ENCODE results near the gene TXN2. TPM values are rescaled to one million over a fixed set of nuclear protein-coding genes. Genes with fewer than 3 reads are reported as not detected.

Gene TXN2
- polyA plus RNA-seq, 1 experiment = 157 TPM

- peak; percentile 24 for DNase-seq (ENCODE audit: low read depth, low spot score)
- H3K4me3 ChIP-seq (ENCODE audit: low read depth, low read length) = no peak overlapping the region
- ChIA-PET CTCF (interaction anchor here (0.6 to 3.2 kb wide), 8 partner anchors 11 to 263 kb away, joined by 3 to 20 read pairs (median 3); no protein-coding TSS in a partner anchor), POLR2A (interaction anchor here (0.6 to 1.7 kb wide), 6 partner anchors 10 to 1181 kb away, joined by 3 to 8 read pairs (median 4); partner anchors contain the start of gene EIF3D)
- H3K27me3 ChIP-seq (ENCODE audit: control insufficient read depth, insufficient read depth, low read length) = no peaks in the 10 kb centered on the region
- H3K9me3 ChIP-seq (ENCODE audit: control insufficient read depth, insufficient read depth, low read length) = peaks cover 5% of the 10 kb centered on the region; the same call in 1 of the 2 replicates
- H3K27ac ChIP-seq (ENCODE audit: low read depth, low read length) = no peak overlapping the region
- TF ChIP-seq, protein P1, sequence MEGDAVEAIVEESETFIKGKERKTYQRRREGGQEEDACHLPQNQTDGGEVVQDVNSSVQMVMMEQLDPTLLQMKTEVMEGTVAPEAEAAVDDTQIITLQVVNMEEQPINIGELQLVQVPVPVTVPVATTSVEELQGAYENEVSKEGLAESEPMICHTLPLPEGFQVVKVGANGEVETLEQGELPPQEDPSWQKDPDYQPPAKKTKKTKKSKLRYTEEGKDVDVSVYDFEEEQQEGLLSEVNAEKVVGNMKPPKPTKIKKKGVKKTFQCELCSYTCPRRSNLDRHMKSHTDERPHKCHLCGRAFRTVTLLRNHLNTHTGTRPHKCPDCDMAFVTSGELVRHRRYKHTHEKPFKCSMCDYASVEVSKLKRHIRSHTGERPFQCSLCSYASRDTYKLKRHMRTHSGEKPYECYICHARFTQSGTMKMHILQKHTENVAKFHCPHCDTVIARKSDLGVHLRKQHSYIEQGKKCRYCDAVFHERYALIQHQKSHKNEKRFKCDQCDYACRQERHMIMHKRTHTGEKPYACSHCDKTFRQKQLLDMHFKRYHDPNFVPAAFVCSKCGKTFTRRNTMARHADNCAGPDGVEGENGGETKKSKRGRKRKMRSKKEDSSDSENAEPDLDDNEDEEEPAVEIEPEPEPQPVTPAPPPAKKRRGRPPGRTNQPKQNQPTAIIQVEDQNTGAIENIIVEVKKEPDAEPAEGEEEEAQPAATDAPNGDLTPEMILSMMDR (IDR thresholded peaks at IDR 0.05; ENCODE audit: low read depth, low read length) = peak; percentile 81
Measured at GRCh38 chr22:36510966-36511881, 29.8 kb upstream of the TXN2 start.

DNA sequence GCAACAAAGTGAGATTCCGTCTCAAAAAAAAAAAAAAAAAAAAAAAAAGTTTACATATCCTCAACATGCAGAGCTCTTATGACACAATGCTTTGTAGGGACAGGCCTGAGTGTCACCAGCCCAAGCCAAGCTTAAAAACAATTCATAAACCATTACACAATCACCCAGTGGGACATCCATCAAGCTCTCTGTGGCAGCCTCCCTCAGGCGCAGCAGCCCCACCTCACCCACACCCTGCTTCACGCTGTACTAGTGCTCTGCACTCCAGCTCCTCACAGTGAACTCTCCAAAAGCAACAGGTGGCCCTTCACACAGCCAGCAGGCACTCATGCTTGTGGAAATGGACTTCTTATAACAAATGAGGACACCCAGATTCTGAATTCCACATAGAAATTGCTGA lies 28.9 kb upstream of the TXN2 start:
- DNase-seq (ENCODE audit: low read depth, low spot score) = no peak
- Histone ChIP-seq H3K9me3 (ENCODE audit: control insufficient read depth, insufficient read depth, low read length) (peaks cover 5% of the 10 kb centered on the region; the same call in 1 of the 2 replicates), H3K27me3 (ENCODE audit: control insufficient read depth, insufficient read depth, low read length) (no peaks in the 10 kb centered on the region), H3K4me3 (ENCODE audit: low read depth, low read length) (no peak overlapping the region), H3K27ac (ENCODE audit: low read depth, low read length) (no peak overlapping the region)
- TF ChIP-seq, protein P1 (IDR thresholded peaks at IDR 0.05; ENCODE audit: low read depth, low read length) = no peak
- ChIA-PET POLR2A (interaction anchor here (0.6 to 1.4 kb wide), 3 partner anchors 9 to 39 kb away, joined by 3 to 4 read pairs (median 3); partner anchors contain the start of gene EIF3D), CTCF (interaction anchor here (0.8 to 3.2 kb wide), 6 partner anchors 12 to 264 kb away, joined by 3 to 20 read pairs (median 4); no protein-coding TSS in a partner anchor)

GRCh38 chr22:36507518-36508010 lies 26.1 kb upstream of the TXN2 start:
- Histone ChIP-seq H3K4me3 (ENCODE audit: low read depth, low read length) (no peak overlapping the region), H3K27ac (ENCODE audit: low read depth, low read length) (no peak overlapping the region)
- POLR2A ChIA-PET = interaction anchor here (0.8 to 1.3 kb wide), 5 partner anchors 17 to 179 kb away, joined by 3 to 5 read pairs (median 4); no protein-coding TSS in a partner anchor

DNA sequence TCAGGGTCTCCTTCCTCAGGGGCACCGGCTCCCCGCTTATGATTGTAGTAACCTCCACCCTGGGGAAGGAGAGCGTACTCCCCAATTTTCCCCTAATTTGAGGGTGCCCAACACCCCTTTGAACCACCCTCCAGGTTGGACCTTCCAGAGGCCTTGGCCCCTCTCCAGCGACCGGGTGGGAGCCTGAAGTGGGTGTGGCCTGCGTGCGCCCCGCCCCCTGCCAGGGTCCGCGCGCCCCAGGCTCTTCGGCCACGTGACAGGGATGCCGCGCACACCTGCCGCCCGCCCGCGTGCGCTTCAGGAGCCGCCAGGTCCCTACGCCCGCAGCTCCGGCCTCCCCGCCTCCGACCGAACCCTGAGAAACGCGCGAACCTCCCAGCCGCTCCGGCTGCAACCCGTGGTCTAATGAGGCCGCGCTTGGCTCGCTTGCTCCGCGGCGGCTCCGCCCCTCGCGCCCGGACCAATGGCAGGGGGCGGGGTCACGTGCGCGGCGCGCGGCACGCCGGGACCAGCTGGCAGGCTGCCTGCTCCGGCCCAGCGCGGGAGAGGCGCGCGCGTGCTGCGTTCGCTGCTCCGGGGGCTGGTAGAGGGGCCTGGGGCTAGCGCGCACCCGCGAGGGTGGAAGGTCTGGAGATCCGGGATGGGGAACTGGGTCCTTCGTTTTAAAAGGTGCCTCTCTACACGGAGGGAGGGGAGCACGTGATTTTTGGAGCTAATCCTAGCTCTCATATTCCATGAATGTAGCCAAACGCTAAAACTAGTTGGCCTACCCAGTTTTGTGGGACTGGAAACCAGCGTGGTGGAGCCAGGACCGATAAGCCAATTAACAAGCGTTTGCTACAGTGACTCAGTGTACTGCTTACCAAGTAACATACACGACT lies 25.4 kb upstream of the TXN2 start, which contains the start of gene FOXRED2:
Gene FOXRED2, minus strand, starts transcription at position 404 of the 881 bp plus-strand sequence. CDS start 618 bp downstream, outside the sequence.
- TF ChIP-seq, protein P1 (IDR thresholded peaks at IDR 0.05; ENCODE audit: low read depth, low read length) = no peak
- ChIA-PET CTCF (interaction anchor here (1.2 kb wide), 2 partner anchors 20 to 267 kb away, joined by 3 to 4 read pairs; no protein-coding TSS in a partner anchor), POLR2A (interaction anchor here (0.7 to 1.3 kb wide), 7 partner anchors 16 to 182 kb away, joined by 3 to 5 read pairs (median 4); no protein-coding TSS in a partner anchor)
- DNase-seq (ENCODE audit: low read depth, low spot score) = peak; percentile 41
- Histone ChIP-seq H3K27me3 (ENCODE audit: control insufficient read depth, insufficient read depth, low read length) (no peaks in the 10 kb centered on the region), H3K27ac (ENCODE audit: low read depth, low read length) (peak within 1 kb of the TSS; percentile 31), H3K4me3 (ENCODE audit: low read depth, low read length) (peak within 1 kb of the TSS; percentile 61), H3K9me3 (ENCODE audit: control insufficient read depth, insufficient read depth, low read length) (peaks cover 5% of the 10 kb centered on the region; the same call in 1 of the 2 replicates)

More at GRCh38 chr22:36507518-36508010, 26.1 kb upstream of the TXN2 start:
- TF ChIP-seq, protein P1 (IDR thresholded peaks at IDR 0.05; ENCODE audit: low read depth, low read length) = no peak
- Histone ChIP-seq H3K9me3 (ENCODE audit: control insufficient read depth, insufficient read depth, low read length) (peaks cover 5% of the 10 kb centered on the region; the same call in 1 of the 2 replicates), H3K27me3 (ENCODE audit: control insufficient read depth, insufficient read depth, low read length) (no peaks in the 10 kb centered on the region)
- DNase-seq (ENCODE audit: low read depth, low spot score) = no peak
- CTCF ChIA-PET = interaction anchor here (1.2 kb wide), 2 partner anchors 21 to 267 kb away, joined by 3 to 4 read pairs; no protein-coding TSS in a partner anchor
